IMR-90 (cell line): ENCODE data around the gene PIK3C3. TPM values are rescaled to one million over a fixed set of nuclear protein-coding genes. Genes with fewer than 3 reads are reported as not detected.

ENCODE experiments used
- ATAC-seq: fragments of 200-7000 bp; cut with Tn5 transposase; 2 replicates; pipeline ENCODE4 v1.9.1; 2020; ENCODE audit warnings: low read depth, mild to moderate bottlenecking, moderate library complexity
- BruUV-seq: library from RNA; stranded (reverse); fragments of 400-500 nt; replicated peaks from 2 replicates; lab custom pipeline; 2021; lab: Mats Ljungman, UMichigan
- CTCF ChIA-PET: fragments of 300-600 bp; formaldehyde crosslinking; extraction: SDS; loops from one replicate; lab custom pipeline; 2021; ENCODE audit warnings: antibody characterized with exemption; lab: Yijun Ruan, JAX
- POLR2A ChIA-PET: fragments of 300-600 bp; sonication (Branson Sonifier 250); formaldehyde crosslinking; loops from one replicate; lab custom pipeline; 2022; ENCODE audit warnings: antibody characterized with exemption; ENCODE audit not compliant: unreplicated experiment; lab: Charles Lee
- DNase-seq: peaks from one replicate; pipeline ENCODE4 v3.0.0; 2013
- H2AFZ ChIP-seq: replicated peaks from 2 replicates; pipeline ENCODE3; 2013; ENCODE audit warnings: low read length, mild to moderate bottlenecking; ENCODE audit not compliant: poor library complexity
- H2AK5ac ChIP-seq: 2 replicates; pipeline ENCODE4 v1.6.1; 2013; ENCODE audit warnings: low read depth, low read length, inconsistent platforms
- H2AK9ac ChIP-seq: replicated peaks from 2 replicates; pipeline ENCODE3; 2013; ENCODE audit warnings: mild to moderate bottlenecking, low read depth, low read length, moderate library complexity; ENCODE audit not compliant: poor library complexity
- H2BK120ac ChIP-seq: 2 replicates; pipeline ENCODE4 v1.6.1; 2013; ENCODE audit warnings: low read depth, low read length, inconsistent platforms
- H2BK15ac ChIP-seq: 3 replicates; pipeline ENCODE4 v1.6.1; 2013; ENCODE audit warnings: low read depth, low read length, inconsistent platforms
- H2BK20ac ChIP-seq: 2 replicates; pipeline ENCODE4 v1.6.1; 2013; ENCODE audit warnings: low read depth, mild to moderate bottlenecking, inconsistent platforms, low read length, moderate library complexity
- H2BK5ac ChIP-seq: 2 replicates; pipeline ENCODE4 v1.6.1; 2013; ENCODE audit warnings: mild to moderate bottlenecking, low read depth, low read length, inconsistent platforms; ENCODE audit not compliant: poor library complexity, severe bottlenecking
- H3K14ac ChIP-seq: replicated peaks from 2 replicates; pipeline ENCODE4 v1.6.1; 2013; ENCODE audit warnings: low read depth, low read length, inconsistent platforms
- H3K18ac ChIP-seq: 2 replicates; pipeline ENCODE4 v1.6.1; 2013; ENCODE audit warnings: low read depth, low read length, control low read depth
- H3K23ac ChIP-seq: 2 replicates; pipeline ENCODE4 v1.6.1; 2013; ENCODE audit warnings: low read depth, low read length, inconsistent platforms
- H3K27ac ChIP-seq: 2 replicates; pipeline ENCODE4 v1.5.1; 2013; ENCODE audit warnings: mild to moderate bottlenecking, control low read depth, low read length; ENCODE audit not compliant: insufficient read depth
- H3K27me3 ChIP-seq: 2 replicates; pipeline ENCODE4 v1.6.1; 2013; ENCODE audit warnings: low read length; ENCODE audit not compliant: control insufficient read depth, insufficient read depth
- H3K36me3 ChIP-seq: 2 replicates; pipeline ENCODE4 v1.6.1; 2013; ENCODE audit warnings: low read length, mixed read lengths; ENCODE audit not compliant: control insufficient read depth, insufficient read depth
- H3K4ac ChIP-seq: 2 replicates; pipeline ENCODE4 v1.6.1; 2013; ENCODE audit warnings: low read depth, low read length, inconsistent platforms
- H3K4me1 ChIP-seq: 2 replicates; pipeline ENCODE4 v1.6.1; 2013; ENCODE audit warnings: low read length, mixed read lengths; ENCODE audit not compliant: control insufficient read depth, insufficient read depth
- H3K4me2 ChIP-seq: 2 replicates; pipeline ENCODE4 v1.6.1; 2013; ENCODE audit warnings: low read depth, mild to moderate bottlenecking, control low read depth, low read length, moderate library complexity
- H3K4me3 ChIP-seq: 2 replicates; pipeline ENCODE4 v1.5.1; 2013; ENCODE audit warnings: low read depth, mild to moderate bottlenecking, control low read depth, low read length, moderate library complexity; ENCODE audit not compliant: insufficient read depth
- H3K56ac ChIP-seq: 2 replicates; pipeline ENCODE4 v1.6.1; 2013; ENCODE audit warnings: low read length, inconsistent platforms; ENCODE audit not compliant: insufficient read depth; ENCODE audit errors: extremely low read depth
- H3K79me1 ChIP-seq, 2 experiments: 2 replicates each; pipeline ENCODE4 v1.6.1; 2013; ENCODE audit warnings: low read length in 2 of 2, inconsistent platforms in 1 of 2, low read depth in 1 of 2
- H3K9ac ChIP-seq: 2 replicates; pipeline ENCODE4 v1.6.1; 2013; ENCODE audit warnings: low read depth, low read length, control low read depth
- H3K9me1 ChIP-seq: 2 replicates; pipeline ENCODE4 v1.6.1; 2013; ENCODE audit warnings: low read length, inconsistent platforms; ENCODE audit not compliant: insufficient read depth
- H3K9me3 ChIP-seq: 2 replicates; pipeline ENCODE4 v1.6.1; 2013; ENCODE audit warnings: low read length; ENCODE audit not compliant: control insufficient read depth, insufficient read depth
- H4K20me1 ChIP-seq: 2 replicates; pipeline ENCODE4 v1.6.1; 2013; ENCODE audit warnings: low read length, inconsistent platforms; ENCODE audit not compliant: insufficient read depth
- H4K5ac ChIP-seq: 2 replicates; pipeline ENCODE4 v1.6.1; 2013; ENCODE audit warnings: mild to moderate bottlenecking, low read depth, low read length, control low read depth
- H4K8ac ChIP-seq, 2 experiments: 2 replicates each; pipeline ENCODE4 v1.6.1; 2013; ENCODE audit warnings: low read depth in 2 of 2, low read length in 2 of 2, control low read depth in 1 of 2, inconsistent platforms in 1 of 2
- H4K91ac ChIP-seq: 2 replicates; pipeline ENCODE4 v1.6.1; 2013; ENCODE audit warnings: low read depth, low read length, inconsistent platforms; ENCODE audit not compliant: insufficient read depth
- FOS ChIP-seq: fragments of 150-350 bp; IDR thresholded peaks from 2 replicates; pipeline ENCODE4 v1.6.1; 2016; ENCODE audit warnings: low read depth, low read length
- WGBS, 2 experiments: methylation state at CpG; one replicate each; pipeline versions ENCODE4 v1.1.5 to v1.1.7; 2013; ENCODE audit warnings: missing lambda C conversion rate in 2 of 2; ENCODE audit not compliant: insufficient read length in 1 of 2; ENCODE audit errors: extremely low coverage in 2 of 2; 5-methylcytosine and 5-hydroxymethylcytosine counted together
- dilution Hi-C: fragments of 300-500 bp; cut with HindIII; formaldehyde crosslinking; loops from one replicate; pipeline ENCODE4 v1.14.3; 2018; ENCODE audit warnings: low sequenced_read_pairs; ENCODE audit not compliant: unreplicated experiment
- in situ Hi-C: fragments of 300-500 bp; cut with MboI; formaldehyde crosslinking; loops from 3 replicates; pipeline ENCODE4 v1.14.3; 2019; ENCODE audit warnings: low sequenced_read_pairs, inconsistent platforms, mixed read lengths
- intact Hi-C: fragments of 100-400 bp; cut with micrococcal nuclease; formaldehyde crosslinking; loops from 2 replicates; pipeline ENCODE4 v1.10.0; 2022
- polyA plus RNA-seq, 3 experiments: library from polyadenylated mRNA; depleted of rRNA; stranded (reverse); fragments of >200 nt; gene quantifications; 2 replicates each; pipeline ENCODE4 v1.2.3, GENCODE V29; 2012; ENCODE audit warnings: low replicate concordance in 1 of 3
- total RNA-seq: library from RNA; depleted of rRNA; stranded (reverse); fragments of >200 nt; gene quantifications from 2 replicates; pipeline ENCODE4 v1.2.3, GENCODE V29; 2012

The PIK3C3 gene
- total and polyA plus RNA-seq, 2 of the 4 experiments (the other 2 are of a cell fraction) = 41.2 to 57.2 TPM

DNA sequence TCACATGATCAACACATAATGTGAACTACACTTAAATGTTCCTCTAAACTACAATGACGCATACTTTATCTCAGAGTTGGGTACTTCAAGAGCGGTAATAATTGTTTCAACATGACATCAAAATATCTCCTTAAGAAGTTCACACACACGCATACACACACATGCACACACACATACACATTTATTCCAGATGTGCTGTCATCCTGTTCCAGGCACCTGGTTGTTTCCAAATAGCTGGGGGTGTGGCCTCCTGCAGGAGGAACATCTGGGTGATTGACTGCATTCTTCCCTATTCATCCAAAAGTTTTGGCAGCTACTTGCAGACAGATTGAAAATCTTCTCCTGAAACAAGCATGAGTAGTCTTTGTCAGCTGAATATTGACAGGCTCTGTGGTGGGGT is 37.9 kb upstream of the PIK3C3 start:
- no peak overlapping the region for H3K14ac ChIP-seq
- no peak for TF ChIP-seq FOS
- no peak overlapping the region for H3K4me3 ChIP-seq
- no peak overlapping the region for H3K18ac ChIP-seq
- no peak overlapping the region for H2BK120ac ChIP-seq
- no peak overlapping the region for H2AK5ac ChIP-seq
- H3K4ac ChIP-seq = no peak overlapping the region
- H4K91ac ChIP-seq = no peak overlapping the region
- in situ Hi-C loops (no loop called here), dilution Hi-C loops (no loop called here), intact Hi-C loops (no loop called here)
- no peaks in the 10 kb centered on the region for H4K20me1 ChIP-seq
- no CpG with 5 or more reads among the region's 3 CpGs for WGBS, 2 experiments
- H4K5ac ChIP-seq = no peak overlapping the region
- no peak overlapping the region for H2BK20ac ChIP-seq
- no TSS peak for BruUV-seq
- H3K36me3 ChIP-seq = no peaks in the 10 kb centered on the region
- H2AFZ ChIP-seq = no peak overlapping the region
- H4K8ac ChIP-seq = no peak overlapping the region
- no peak overlapping the region for H3K4me2 ChIP-seq
- peaks cover 2% of the 10 kb centered on the region; the same call in 1 of the 2 replicates for H3K27me3 ChIP-seq
- no peak overlapping the region for H3K56ac ChIP-seq
- no peaks in the 10 kb centered on the region for H3K9me1 ChIP-seq
- no peak overlapping the region for H3K9ac ChIP-seq
- ChIA-PET POLR2A (no interaction called here), CTCF (no interaction called here)
- no peak for ATAC-seq
- no peaks in the 10 kb centered on the region for H3K4me1 ChIP-seq
- no peaks in the 10 kb centered on the region for H3K79me1 ChIP-seq
- no peak for DNase-seq
- H2AK9ac ChIP-seq = no peak overlapping the region
- no peaks in the 10 kb centered on the region for H3K9me3 ChIP-seq
- no peak overlapping the region for H2BK15ac ChIP-seq
- no peak overlapping the region for H3K23ac ChIP-seq
- H2BK5ac ChIP-seq = no peak overlapping the region
- no peak overlapping the region for H3K27ac ChIP-seq
